Ramos (cell line): ENCODE measurements around the gene PRB4.
"Not testable (repeated sequence)": the region's sequence is repeated elsewhere in the genome, so short reads cannot be mapped to it uniquely, and the experiment has no call there.

Experiments used
- in situ Hi-C: fragments of 300-500 bp; cut with MboI; formaldehyde crosslinking; loops from one replicate; pipeline ENCODE4 v1.14.3; 2022; ENCODE audit warnings: low sequenced_read_pairs; ENCODE audit not compliant: unreplicated experiment

PRB4 gene

DNA sequence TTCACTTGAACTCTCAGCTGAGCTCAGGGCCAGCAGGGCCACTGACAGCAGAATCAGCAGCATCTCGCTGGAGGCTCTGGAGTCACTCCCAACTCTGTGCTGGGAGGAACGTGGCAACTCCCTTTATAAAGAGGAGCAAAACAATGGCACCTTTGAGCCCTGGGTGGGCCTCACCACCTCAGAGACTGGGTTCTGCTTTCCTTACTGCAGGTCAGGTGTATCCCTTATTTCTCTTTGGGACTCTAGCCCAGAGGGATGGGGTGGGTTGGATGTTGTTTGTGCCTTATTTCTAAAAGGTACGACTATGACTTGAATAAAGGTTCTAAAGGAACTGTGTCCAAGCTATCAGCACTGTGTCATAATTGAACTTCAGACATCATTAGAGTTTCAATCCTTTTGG lies at the start of gene PRB4:
TSS of gene PRB4 (minus strand) at position 101 of the 400 bp plus-strand sequence. CDS start at position 63, 38 bp downstream.
- in situ Hi-C loops: no loop called here

DNA sequence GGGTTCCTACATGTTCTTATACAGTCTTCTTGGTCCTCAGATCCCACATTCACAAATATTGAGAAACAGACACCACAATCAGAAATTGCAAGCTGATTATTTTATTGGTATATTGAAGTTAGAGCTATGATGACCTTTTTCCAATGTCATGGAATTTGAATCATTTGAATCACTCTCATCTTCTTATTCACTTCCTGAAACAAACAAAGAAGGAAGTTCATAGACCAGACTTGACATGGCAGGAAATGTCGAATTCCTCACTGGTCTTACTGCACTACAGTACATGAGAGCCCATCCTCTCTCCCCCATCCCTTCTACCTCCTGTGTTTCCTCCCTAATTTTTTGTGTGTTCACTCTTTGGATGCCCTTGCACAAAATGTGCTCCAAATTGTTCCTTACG lies 41.5 kb upstream of the PRB4 start:
- in situ Hi-C loops: not testable (repeated sequence)

DNA sequence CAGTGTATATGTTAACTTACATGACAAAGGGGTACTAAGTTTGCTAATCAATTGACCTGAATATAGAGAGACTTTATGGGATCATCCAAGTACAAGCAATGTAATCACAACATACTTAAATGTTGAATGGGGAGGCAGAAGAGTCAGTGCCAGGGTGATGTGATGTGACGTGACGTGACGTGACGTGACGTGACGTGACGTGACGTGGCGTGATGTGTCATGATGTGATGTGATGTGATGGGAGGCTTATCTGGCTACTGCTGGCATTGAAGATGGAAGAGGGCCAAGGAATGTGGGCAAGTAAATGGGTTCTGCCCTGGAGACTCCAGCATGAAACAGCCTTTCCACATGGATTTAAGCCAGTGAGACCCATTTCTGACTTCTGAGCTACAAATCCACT lies 38.2 kb upstream of the PRB4 start:
- in situ Hi-C loops: no loop called here

DNA sequence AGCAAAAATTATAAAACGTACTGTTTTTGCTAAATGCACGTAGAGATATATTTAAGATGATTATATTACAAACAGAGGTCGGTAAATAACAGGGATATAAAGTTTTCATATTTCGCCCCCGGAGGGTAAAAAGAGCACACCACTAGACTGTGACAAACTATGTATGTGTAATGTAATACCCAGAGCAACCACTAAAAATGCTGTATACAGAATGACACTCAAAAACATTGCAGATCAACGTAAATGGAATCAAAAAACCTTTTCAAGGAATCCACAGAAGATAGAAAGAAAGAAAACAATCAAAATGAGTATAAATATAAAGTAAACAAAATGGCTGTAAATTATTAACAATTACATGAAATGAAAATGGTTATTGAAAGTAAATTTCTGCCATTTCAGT lies 37.6 kb upstream of the PRB4 start:
- in situ Hi-C loops: no loop called here

DNA sequence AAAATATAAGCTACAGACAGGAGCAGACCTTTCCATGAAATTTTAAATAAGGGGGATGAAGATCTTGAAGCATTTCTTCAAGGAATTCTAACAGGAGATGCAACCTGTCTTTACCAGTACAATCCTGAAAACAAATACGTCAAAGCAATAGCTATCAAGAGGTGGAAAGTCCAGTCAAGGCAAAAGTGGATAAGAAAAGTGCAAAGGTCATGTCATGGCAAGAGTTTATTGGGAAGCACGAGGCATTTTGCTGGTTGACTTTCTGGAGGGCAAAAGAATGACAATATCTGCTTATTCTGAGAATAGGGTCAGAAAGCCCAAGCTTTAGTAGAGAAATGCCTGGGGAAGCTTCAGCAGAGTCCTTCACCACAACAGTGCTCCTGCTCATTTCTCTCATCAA lies 34.3 kb upstream of the PRB4 start:
- in situ Hi-C loops: no loop called here

DNA sequence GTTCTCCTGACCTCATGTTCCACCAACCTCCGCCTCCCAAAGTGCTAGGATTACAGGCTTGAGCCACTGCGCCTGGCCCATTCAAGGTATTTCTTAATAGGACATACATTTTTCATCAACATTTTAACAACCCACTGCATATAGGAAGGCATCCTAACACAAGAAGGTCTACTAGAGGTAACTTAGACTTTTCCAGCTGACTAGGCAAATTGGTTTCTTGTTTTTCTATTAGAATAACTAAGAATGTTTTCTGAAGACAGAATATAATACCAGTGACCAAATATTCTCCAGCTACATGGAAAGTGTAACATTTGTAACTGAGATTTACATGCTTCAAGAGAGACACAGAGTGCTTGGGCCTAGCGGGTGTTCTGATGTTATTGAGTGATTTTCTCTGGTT lies 14.2 kb upstream of the PRB4 start:
- in situ Hi-C loops: no loop called here

DNA sequence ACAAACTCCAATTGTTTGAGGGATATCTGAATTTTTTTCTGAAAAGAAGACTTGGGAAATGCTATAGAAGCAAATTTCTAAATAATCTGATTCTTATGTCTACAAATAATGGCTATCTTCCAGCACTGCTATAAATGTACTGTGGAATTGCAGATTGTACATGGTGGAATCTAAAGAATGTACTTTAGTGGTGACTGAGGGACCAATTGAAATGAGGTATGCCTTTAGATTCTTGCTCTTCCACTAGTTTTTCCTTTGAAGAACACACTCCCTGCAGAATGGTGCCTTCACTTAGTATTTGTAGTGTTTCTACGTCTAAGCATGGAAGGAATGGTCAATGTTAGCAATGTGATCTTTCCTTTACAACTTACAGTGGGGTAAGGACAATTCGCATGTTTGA lies 11.7 kb upstream of the PRB4 start:
- in situ Hi-C loops: no loop called here

DNA sequence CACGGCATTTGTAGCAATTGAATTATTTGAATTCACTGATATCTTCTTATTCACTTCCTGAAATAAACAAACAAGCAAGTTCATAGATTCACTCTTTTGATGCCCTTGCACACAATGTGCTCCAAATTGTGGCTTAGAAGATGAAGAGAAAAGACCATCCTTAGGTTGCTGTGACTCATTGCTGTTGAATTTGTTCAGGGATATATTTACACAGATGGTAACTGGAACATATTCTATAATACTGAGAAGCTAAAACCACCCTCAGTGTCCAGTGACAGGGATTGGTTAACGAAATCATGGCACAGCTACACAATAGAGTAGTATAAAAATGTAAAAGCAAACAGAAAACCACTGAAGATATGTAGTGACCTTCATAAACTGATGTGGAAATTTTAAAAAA lies 3.1 kb downstream of the PRB4 start:
- in situ Hi-C loops: no loop called here

DNA sequence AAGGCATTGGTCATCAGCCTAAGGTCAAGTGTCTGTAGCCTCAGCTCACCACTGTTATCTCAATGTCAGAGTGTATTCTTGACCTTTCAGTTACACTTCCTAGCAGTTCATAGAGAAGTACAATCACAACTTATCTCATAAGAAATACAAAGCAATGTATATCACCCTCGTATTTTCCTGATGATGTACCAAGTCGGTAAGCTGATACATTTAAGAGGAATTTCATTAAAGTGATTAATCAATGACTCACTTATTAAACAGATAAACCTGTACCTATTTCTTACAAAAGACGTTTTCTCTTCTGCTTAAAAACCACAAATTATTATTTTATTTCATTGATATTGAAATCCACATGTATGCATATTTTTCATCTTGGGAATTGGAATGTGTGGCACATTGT lies 36.8 kb downstream of the PRB4 start:
- in situ Hi-C loops: no loop called here

DNA sequence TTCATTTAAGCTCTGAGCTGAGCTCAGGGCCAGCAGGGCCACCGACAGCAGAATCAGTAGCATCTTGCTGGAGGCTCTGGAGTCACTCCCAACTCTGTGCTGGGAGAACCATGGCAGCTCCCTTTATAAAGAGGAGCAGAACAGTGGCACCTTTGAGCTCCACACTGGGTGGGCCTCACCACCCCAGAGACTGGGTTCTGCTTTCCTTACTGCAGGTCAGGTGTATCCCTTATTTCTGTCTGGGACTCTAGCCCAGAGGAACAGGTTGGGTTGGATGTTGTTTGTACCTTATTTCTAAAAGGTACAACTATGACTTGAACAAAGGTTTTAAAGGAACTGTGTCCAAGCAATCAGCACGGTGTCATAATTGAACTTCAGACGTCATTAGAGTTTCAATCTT lies 40.6 kb downstream of the PRB4 start, which contains the start of gene PRB3:
TSS of gene PRB3 (minus strand) at position 101 of the 400 bp plus-strand sequence. CDS start at position 63, 38 bp downstream.
- in situ Hi-C loops: no loop called here

DNA sequence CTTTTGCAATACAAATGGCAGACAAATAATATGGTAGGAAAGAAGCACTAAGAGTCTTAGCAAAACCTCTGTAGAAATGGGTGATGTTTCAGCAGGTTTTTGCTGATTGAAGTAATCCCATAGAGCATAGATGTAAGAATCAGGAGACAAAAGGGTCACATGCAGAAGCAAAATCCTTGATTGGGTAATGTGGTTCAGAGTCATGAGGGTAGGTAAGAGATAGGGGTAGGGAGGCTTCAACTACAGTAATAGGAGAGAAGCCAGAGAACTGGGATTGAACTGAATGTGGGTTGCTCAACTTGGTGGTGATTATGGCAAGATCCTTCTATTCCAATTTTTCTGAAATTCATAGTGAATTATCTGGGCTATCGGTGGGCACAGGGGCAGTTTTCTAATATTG lies 45.7 kb downstream of the PRB4 start:
- in situ Hi-C loops: no loop called here
